Posterior vena cava (tissue), 2 donors: ENCODE measurements around the gene CACNB1. TPM values are rescaled to one million over a fixed set of nuclear protein-coding genes. Genes with fewer than 3 reads are reported as not detected.

Source experiments
- DNase-seq: peaks from one replicate; pipeline ENCODE4 v3.0.0-alpha.2; 2020; ENCODE audit warnings: low spot score
- intact Hi-C, 2 donors: fragments of 100-400 bp; cut with DNase I; formaldehyde crosslinking; loops; one replicate each; pipeline versions ENCODE4 v1.14.1 to v1.14.2; 2022 to 2023
- total RNA-seq, 2 donors: library from RNA; stranded (reverse); fragmentation: NEBNext Ultra II Directional; extraction: Animal tissue kit (Norgen Biotek cat#: 25700); gene quantifications; one replicate each; pipeline ENCODE4 v1.2.1, GENCODE V29; 2021
- donor health status: DM: yes; HTN: yes; CAD: no.
- donor health status: DM: yes; HTN: yes; CAD: no.

Gene CACNB1
- total RNA-seq, 2 donors from 2014 or later: 8.8 to 11.3 TPM

DNA sequence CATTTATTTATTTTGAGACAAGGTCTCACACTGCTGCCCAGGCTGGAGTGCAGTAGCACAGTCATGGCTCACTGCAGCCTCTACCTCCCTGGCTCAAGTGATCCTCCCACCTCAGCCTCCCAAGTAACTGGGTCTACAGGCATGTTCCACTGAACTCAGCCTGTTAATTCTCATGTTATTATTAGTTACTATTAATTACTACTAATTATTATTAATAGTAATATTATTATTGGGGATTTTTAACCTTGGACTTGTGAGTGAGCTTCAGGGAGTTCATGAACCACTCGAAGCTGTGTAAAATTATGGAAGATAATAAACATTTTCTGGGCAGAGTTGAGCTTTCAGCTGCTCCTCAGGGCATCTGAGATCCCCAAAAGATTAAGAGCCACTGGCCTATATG, 32.9 kb upstream of the CACNB1 start:
- DNase-seq: no peak
- intact Hi-C loops: loop anchor here in 1 of 2 donors (10.0 kb wide), 1 partner anchor 246 kb away; no protein-coding TSS in a partner anchor

- intact Hi-C loops: no loop called here
Measured at GRCh38 chr17:39229274-39229913, 31.9 kb upstream of the CACNB1 start.

DNA sequence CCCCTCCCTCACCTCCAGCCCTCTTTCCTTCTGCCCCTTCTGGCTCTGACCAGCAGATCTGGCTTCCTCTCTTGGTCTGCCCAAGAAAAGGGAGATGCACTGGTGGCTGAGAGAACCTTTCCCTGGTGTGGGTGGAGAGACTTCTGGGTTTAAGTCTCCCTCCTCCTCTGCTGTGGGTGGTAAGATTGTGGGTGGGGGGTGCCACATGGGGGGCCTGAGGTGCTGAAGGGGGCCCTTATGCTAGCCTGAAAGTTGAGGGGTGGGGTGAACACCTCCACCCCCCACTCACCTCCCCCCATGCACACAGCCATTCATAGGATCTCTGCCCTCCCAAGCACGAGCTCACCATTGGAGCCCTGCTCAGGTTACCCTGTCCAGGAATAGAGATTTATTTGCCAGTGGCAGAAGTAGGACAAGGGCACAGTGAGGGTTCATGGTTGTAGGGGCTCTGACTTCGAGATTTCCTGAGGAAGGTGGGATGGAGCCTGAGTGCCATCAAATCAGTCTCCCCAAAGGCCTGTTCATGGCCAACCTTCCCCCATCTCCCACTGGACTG, 30.0 kb upstream of the CACNB1 start:
- DNase-seq: no peak
- intact Hi-C loops: no loop called here

More at GRCh38 chr17:39229274-39229913, 31.9 kb upstream of the CACNB1 start:
- no peak for DNase-seq

GRCh38 chr17:39225959-39226683, 28.7 kb upstream of the CACNB1 start:
- intact Hi-C loops: no loop called here

DNA sequence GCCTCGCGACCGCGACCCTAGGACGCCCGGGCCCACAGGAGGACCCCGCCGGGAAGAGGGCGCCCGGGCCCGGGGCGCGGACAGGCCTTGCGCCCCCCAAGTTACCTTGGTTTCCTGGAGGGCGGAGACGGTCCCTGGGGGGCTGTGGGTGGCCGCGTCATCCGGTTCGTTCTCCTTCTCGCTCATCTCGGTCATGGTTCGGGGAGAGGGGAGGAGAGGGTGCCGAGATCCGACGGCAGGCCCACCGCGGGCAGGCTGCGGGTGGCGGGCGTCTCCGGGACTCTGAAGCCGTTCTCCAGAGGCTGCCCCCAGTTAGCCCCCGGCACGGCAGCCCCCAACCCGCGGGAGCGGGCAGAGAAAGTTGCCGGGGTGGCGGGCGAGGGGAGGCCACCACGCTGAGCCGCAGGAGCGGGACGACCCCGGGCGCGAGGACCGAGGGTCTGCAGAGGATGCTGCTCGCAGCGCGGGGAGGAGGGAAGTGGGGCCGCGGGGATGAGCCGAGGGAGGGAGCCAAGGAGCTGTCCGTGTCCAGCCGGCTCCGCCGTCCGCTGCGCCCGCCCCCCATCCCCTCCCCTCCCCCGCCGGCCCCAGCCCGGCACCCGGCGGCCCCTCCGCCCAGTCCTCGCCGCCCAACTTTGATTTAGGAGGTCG, 28.0 kb upstream of the CACNB1 start, which contains the start of gene STAC2:
STAC2 (minus strand) TSS at position 638 of the 651 bp plus-strand sequence; CDS start at position 195, 443 bp downstream.
- DNase-seq: no peak
- intact Hi-C loops: no loop called here

More at GRCh38 chr17:39225959-39226683, 28.7 kb upstream of the CACNB1 start:
- DNase-seq: peak; percentile 90

DNA sequence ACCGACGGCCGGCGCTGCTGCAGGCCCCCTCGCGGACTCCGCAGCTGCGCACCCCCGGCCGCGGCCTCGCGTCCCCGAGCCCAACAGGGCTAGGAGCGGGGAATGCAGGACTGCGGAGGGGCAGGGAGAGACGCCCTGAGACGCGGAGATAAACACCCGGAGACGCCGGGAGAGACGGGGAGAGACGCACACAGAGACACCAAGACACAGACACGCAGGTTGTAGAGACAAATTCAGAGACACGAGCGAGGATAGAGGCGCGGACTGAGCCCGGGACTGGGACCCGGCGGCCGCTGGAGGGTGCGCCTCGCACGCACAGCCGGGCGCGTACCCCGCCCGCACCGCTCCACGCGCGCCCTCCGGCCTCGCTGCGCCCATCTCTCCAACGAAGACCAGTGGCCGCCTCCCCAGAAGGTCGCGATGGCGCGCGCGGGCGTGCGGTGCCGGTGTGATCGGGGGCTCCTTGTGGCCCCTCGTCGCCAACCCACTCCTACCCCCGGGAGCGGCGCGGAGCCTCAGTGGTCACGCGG, 27.4 kb upstream of the CACNB1 start:
- DNase-seq: no peak
- intact Hi-C loops: no loop called here

GRCh38 chr17:39223907-39224777, 26.7 kb upstream of the CACNB1 start:
- intact Hi-C loops: no loop called here
- no peak for DNase-seq

GRCh38 chr17:39222866-39223834, 25.7 kb upstream of the CACNB1 start:
- intact Hi-C loops: no loop called here
- no peak for DNase-seq

GRCh38 chr17:39222151-39222550, 24.7 kb upstream of the CACNB1 start:
- no peak for DNase-seq
- intact Hi-C loops: no loop called here

- no peak for DNase-seq
- intact Hi-C loops: no loop called here
Measured at GRCh38 chr17:39221572-39221971, 24.1 kb upstream of the CACNB1 start.

- intact Hi-C loops: no loop called here
- DNase-seq: no peak
Measured at GRCh38 chr17:39219647-39220154, 22.2 kb upstream of the CACNB1 start.

DNA sequence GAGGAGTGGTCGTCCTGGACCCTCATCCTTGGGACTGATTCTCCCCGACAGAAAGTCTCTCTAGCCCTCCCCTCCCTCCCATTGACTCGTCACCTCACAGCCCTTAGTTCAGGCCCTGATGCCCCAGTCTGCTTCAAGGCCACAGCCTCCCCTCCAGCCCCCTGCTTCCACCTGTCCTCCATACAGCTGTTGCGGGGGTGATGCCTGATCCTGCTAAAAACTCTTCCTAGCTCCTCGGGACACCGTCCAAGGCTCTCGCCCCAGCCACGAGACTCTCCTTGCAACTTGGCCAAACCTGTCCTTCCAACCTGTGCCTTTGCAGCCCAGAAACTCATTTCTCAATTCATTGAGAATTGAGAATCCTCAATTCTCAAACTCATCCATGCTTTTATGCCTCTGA, 21.4 kb upstream of the CACNB1 start:
- intact Hi-C loops: no loop called here
- no peak for DNase-seq

- no peak for DNase-seq
- intact Hi-C loops: no loop called here
Measured at GRCh38 chr17:39217734-39218369, 20.4 kb upstream of the CACNB1 start.

- intact Hi-C loops: no loop called here
- DNase-seq: no peak
Measured at GRCh38 chr17:39213852-39214251, 16.4 kb upstream of the CACNB1 start.

- no peak for DNase-seq
- intact Hi-C loops: no loop called here
Measured at GRCh38 chr17:39212841-39213480, 15.5 kb upstream of the CACNB1 start.

- no peak for DNase-seq
- intact Hi-C loops: no loop called here
Measured at GRCh38 chr17:39212195-39212810, 14.8 kb upstream of the CACNB1 start.
